NCI-H69 (cell line): Measurements from ENCODE around the gene ETFRF1.

Source experiments
- DNase-seq: peaks from one replicate; lab custom pipeline; 2025; lab: John Stamatoyannopoulos, UW

The ETFRF1 gene

GRCh38 chr12:25213338-25213737 is 18.3 kb downstream of the ETFRF1 start:
- no peak for DNase-seq

GRCh38 chr12:25236190-25236589 is 41.2 kb downstream of the ETFRF1 start:
- DNase-seq, result no peak

- no peak for DNase-seq
Measured at GRCh38 chr12:25236626-25237025, 41.6 kb downstream of the ETFRF1 start.

GRCh38 chr12:25241167-25242020 is 46.4 kb downstream of the ETFRF1 start:
- DNase-seq, result peak; percentile 22

- DNase-seq, result no peak
Measured at GRCh38 chr12:25242981-25243679, 48.1 kb downstream of the ETFRF1 start.

GRCh38 chr12:25243680-25243990 is 48.6 kb downstream of the ETFRF1 start:
- no peak for DNase-seq

- no peak for DNase-seq
Measured at GRCh38 chr12:25245491-25245890, 50.5 kb downstream of the ETFRF1 start.

- DNase-seq, result no peak
Measured at GRCh38 chr12:25248137-25248536, 53.1 kb downstream of the ETFRF1 start.

GRCh38 chr12:25248732-25249131 is 53.7 kb downstream of the ETFRF1 start:
- no peak for DNase-seq

- peak; percentile 49 for DNase-seq
Measured at GRCh38 chr12:25249931-25250738, 55.1 kb downstream of the ETFRF1 start.

GRCh38 chr12:25250744-25251730 is 56.0 kb downstream of the ETFRF1 start, which contains the start of gene KRAS:
Gene KRAS, minus strand, starts transcription at chr12:25250929.
- DNase-seq, result peak; percentile 95

GRCh38 chr12:25251769-25252168 is 56.7 kb downstream of the ETFRF1 start:
- no peak for DNase-seq

GRCh38 chr12:25252946-25253345 is 57.9 kb downstream of the ETFRF1 start:
- no peak for DNase-seq

- DNase-seq, result no peak
Measured at GRCh38 chr12:25253371-25254068, 58.5 kb downstream of the ETFRF1 start.

- peak; percentile 1 for DNase-seq
Measured at GRCh38 chr12:25254271-25254880, 59.3 kb downstream of the ETFRF1 start.
